NCI-H1930 (cell line): ENCODE data around the gene MTHFSD.

Experiments
- DNase-seq, 2 experiments: peaks; one replicate each; lab custom pipeline; 2025; lab: John Stamatoyannopoulos, UW

MTHFSD gene

GRCh38 chr16:86490859-86491639 lies 64.0 kb downstream of the MTHFSD start:
- no peak for DNase-seq

GRCh38 chr16:86485746-86486145 lies 69.3 kb downstream of the MTHFSD start:
- no peak for DNase-seq

- no peak for DNase-seq
These were observed 70.8 kb downstream of the MTHFSD start for GRCh38 chr16:86484240-86484639.

DNA sequence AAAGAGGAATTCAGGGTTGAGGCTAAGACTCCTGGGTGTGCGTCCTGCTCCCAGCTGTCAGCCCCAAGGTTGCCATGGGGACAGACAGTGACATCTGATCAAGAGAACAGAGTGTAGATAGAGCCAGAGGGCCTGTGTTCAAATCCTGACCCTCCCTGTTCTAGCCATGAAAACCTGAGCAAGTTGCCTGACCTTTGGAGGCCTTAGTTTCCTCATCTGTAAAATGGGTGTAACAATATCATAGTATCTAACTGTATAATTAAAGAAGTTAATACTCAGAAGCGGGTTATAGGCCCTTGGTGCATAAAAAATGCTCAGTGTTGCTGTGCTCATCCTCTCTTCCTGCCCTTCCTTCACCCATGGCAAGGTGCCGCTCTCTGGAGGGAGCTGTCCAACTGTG lies 73.4 kb downstream of the MTHFSD start:
- DNase-seq: no peak

DNA sequence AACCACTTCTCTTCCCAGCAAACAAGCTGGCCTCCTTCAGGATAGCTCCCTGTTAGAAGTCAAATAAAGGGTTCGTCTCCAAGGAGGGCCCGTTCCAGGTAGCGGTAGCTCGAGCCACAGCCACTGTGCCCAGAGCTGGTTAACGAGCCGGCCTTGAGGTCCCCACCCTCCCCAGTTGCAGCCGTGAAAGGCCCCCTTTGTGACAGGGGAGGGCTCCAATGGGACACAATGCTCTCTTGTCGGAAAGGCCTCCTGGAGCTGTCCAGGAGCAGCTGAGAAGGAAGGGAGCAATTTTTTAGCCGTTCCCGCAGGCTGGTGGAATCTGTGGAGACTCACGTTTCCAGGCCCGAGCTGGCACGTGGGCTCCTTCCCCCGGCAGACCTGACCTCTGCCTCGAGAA lies 74.6 kb downstream of the MTHFSD start:
- no peak for DNase-seq
